K562 (cell line): ENCODE results near the gene SHISA9. TPM values are rescaled to one million over a fixed set of nuclear protein-coding genes. Genes with fewer than 3 reads are reported as not detected.

Source experiments
- ATAC-seq: fragments of 200-7000 bp; cut with Tn5 transposase; 3 replicates; pipeline ENCODE4 v1.9.1; 2020; ENCODE audit warnings: moderate library complexity
- BruUV-seq: library from RNA; stranded (reverse); fragments of 400-500 nt; replicated peaks from 2 replicates; lab custom pipeline; 2021; lab: Mats Ljungman, UMichigan
- CTCF ChIA-PET: fragments of 300-600 bp; formaldehyde crosslinking; extraction: SDS; loops from one replicate; lab custom pipeline; 2021; ENCODE audit warnings: low intra/inter-chr PET ratio; lab: Yijun Ruan, JAX
- POLR2A ChIA-PET: fragments of 300-600, 350-650 bp; sonication (Branson Sonifier 250); formaldehyde crosslinking; extraction: SDS; loops from one replicate; lab custom pipeline; 2021; ENCODE audit warnings: antibody characterized with exemption, inconsistent platforms; lab: Yijun Ruan, JAX
- DNase-seq, 4 experiments: peaks; one replicate each; pipeline versions ENCODE4 v3.0.0 to v3.0.0-alpha.2; 2011 to 2018; ENCODE audit warnings: low spot score in 3 of 4, mixed read lengths in 3 of 4; ENCODE audit errors: extremely low read depth in 1 of 4
- FAIRE-seq: peaks from 2 replicates; lab custom pipeline; 2011; peaks lifted over from hg19 to GRCh38; lab: Jason Lieb, UNC
- H2AFZ ChIP-seq: 2 replicates; pipeline ENCODE4 v1.6.0; 2011; ENCODE audit warnings: low read depth, low read length, control low read depth, inconsistent platforms
- H3K27ac ChIP-seq: fragments of 200-600 bp; 3 replicates; pipeline ENCODE4 v1.8.0; 2011; ENCODE audit warnings: low read depth, mild to moderate bottlenecking, control low read depth, inconsistent platforms, low read length, moderate library complexity, mixed read lengths; ENCODE audit errors: extremely low read depth
- H3K27me3 ChIP-seq, 2 experiments: fragments of 300-600 bp in 1 of 2; 2 replicates in 1 of 2; 3 replicates in 1 of 2; pipeline versions ENCODE4 v1.6.0 to v1.8.0; 2011; ENCODE audit warnings: inconsistent platforms in 2 of 2, low read length in 2 of 2, mild to moderate bottlenecking in 1 of 2, mixed read lengths in 1 of 2, moderate library complexity in 1 of 2; ENCODE audit not compliant: control insufficient read depth in 2 of 2, insufficient read depth in 2 of 2
- H3K36me3 ChIP-seq: fragments of 300-600 bp; 3 replicates; pipeline ENCODE4 v1.8.0; 2011; ENCODE audit warnings: mild to moderate bottlenecking, low read length, inconsistent platforms; ENCODE audit not compliant: control insufficient read depth, insufficient read depth
- H3K4me1 ChIP-seq, 2 experiments: fragments of 200-600 bp in 1 of 2; replicated peaks in 1 of 2; 2 replicates in 1 of 2; 3 replicates in 1 of 2; pipeline versions ENCODE4 v1.5.1 to v1.8.0; 2011; ENCODE audit warnings: inconsistent platforms in 2 of 2, low read length in 2 of 2, mild to moderate bottlenecking in 1 of 2, mixed read lengths in 1 of 2, moderate library complexity in 1 of 2; ENCODE audit not compliant: control insufficient read depth in 2 of 2, insufficient read depth in 2 of 2
- H3K4me2 ChIP-seq: 2 replicates; pipeline ENCODE4 v1.6.1; 2011; ENCODE audit warnings: low read length, control low read depth, inconsistent platforms, mixed read lengths; ENCODE audit not compliant: insufficient read depth
- H3K4me3 ChIP-seq: fragments of 200-600 bp; sonication (generic), shearing (Covaris generic); 2 replicates; pipeline ENCODE4 v1.5.1; 2016; ENCODE audit warnings: control low read depth, inconsistent platforms
- H3K79me2 ChIP-seq: fragments of 200-600 bp; 3 replicates; pipeline ENCODE4 v1.8.0; 2011; ENCODE audit warnings: low read length, inconsistent platforms; ENCODE audit not compliant: control insufficient read depth, insufficient read depth
- H3K9ac ChIP-seq, 2 experiments: 2 replicates each; pipeline versions ENCODE4 v1.6.0 to v1.6.1; 2011; ENCODE audit warnings: low read depth in 2 of 2, low read length in 2 of 2, control low read depth in 1 of 2, inconsistent platforms in 1 of 2, mild to moderate bottlenecking in 1 of 2, mixed read lengths in 1 of 2; ENCODE audit not compliant: insufficient read depth in 1 of 2
- H3K9me1 ChIP-seq: one replicate; pipeline ENCODE4 v1.6.0; 2011; ENCODE audit warnings: inconsistent platforms, mild to moderate bottlenecking, low read length, moderate library complexity; ENCODE audit not compliant: control insufficient read depth, insufficient read depth
- H3K9me3 ChIP-seq: replicated peaks from 2 replicates; pipeline ENCODE4 v1.5.1; 2011; ENCODE audit warnings: low read depth, low read length, inconsistent platforms; ENCODE audit not compliant: control insufficient read depth, insufficient read depth
- H4K20me1 ChIP-seq: replicated peaks from 2 replicates; pipeline ENCODE4 v1.6.1; 2011; ENCODE audit warnings: low read length, inconsistent platforms, mixed read lengths; ENCODE audit not compliant: control insufficient read depth, insufficient read depth
- E2F6 ChIP-seq, 2 experiments: IDR thresholded peaks; 2 replicates each; pipeline ENCODE4 v1.6.1; 2011; ENCODE audit warnings: borderline replicate concordance in 1 of 2, control low read depth in 1 of 2, low read depth in 1 of 2, low read length in 1 of 2, mild to moderate bottlenecking in 1 of 2, mixed read lengths in 1 of 2, moderate library complexity in 1 of 2; ENCODE audit not compliant: insufficient read depth in 1 of 2, insufficient read length in 1 of 2, poor library complexity in 1 of 2, severe bottlenecking in 1 of 2; ENCODE audit errors: extremely low read depth in 1 of 2
- ELK3 ChIP-seq: fragments of 450-650 bp; formaldehyde crosslinking; IDR thresholded peaks from 2 replicates; pipeline ENCODE4 v1.4.0; 2020; ENCODE audit warnings: mild to moderate bottlenecking
- HSF4 ChIP-seq: fragments of 250-450 bp; sonication (Bioruptor Pico); IDR thresholded peaks from 2 replicates; pipeline ENCODE4 v2.1.2; 2022; ENCODE audit warnings: mild to moderate bottlenecking, moderate library complexity, borderline replicate concordance
- MLX ChIP-seq, 2 experiments: fragments of 450-650 bp in 1 of 2; sonication (generic) in 1 of 2; formaldehyde crosslinking; conservative IDR thresholded peaks; 2 replicates each; pipeline versions ENCODE4 v1.4.0 to v1.8.1; 2020 to 2022; ENCODE audit warnings: mild to moderate bottlenecking in 1 of 2, missing genetic modification reagents in 1 of 2
- PRDM10 ChIP-seq: fragments of 450-650 bp; IDR thresholded peaks from 2 replicates; pipeline ENCODE4 v1.6.1; 2018; ENCODE audit not compliant: partially characterized antibody
- ZFP36 ChIP-seq: fragments of 150-350 bp; IDR thresholded peaks from 2 replicates; pipeline ENCODE4 v1.6.1; 2018; ENCODE audit warnings: low read length, low read depth; ENCODE audit not compliant: partially characterized antibody
- WGBS: fragments of 100-300 bp; shearing (Covaris generic); methylation state at CpG from one replicate; pipeline ENCODE4 v1.1.6; 2016; ENCODE audit warnings: low coverage, mixed read lengths; ENCODE audit not compliant: insufficient coverage; ENCODE audit errors: missing lambda C conversion rate; 5-methylcytosine and 5-hydroxymethylcytosine counted together
- in situ Hi-C: fragments of 300-500 bp; cut with MboI; formaldehyde crosslinking; loops from 4 replicates; pipeline ENCODE4 v1.15.0; 2018; ENCODE audit warnings: inconsistent platforms, mixed read lengths
- intact Hi-C: fragments of 100-400 bp; cut with micrococcal nuclease; formaldehyde crosslinking; loops from 2 replicates; pipeline ENCODE4 v1.14.2; 2022
- polyA plus RNA-seq, 8 experiments: library from polyadenylated mRNA; depleted of rRNA in 4 of 8; stranded (reverse) in 5 of 8; unstranded in 3 of 8; fragments of >200 nt; fragmentation: Nextera tagmentation in 2 of 8; fragmentation: Illumina TruSeq in 1 of 8; extraction: Ambion mirVana in 2 of 8; extraction: Trizol in 1 of 8; gene quantifications; 2 replicates each; pipeline versions ENCODE4 v1.2.1 to v1.2.3, GENCODE V29; 2011 to 2014; ENCODE audit warnings: inconsistent platforms in 1 of 8, missing spikeins in 1 of 8
- total RNA-seq, 7 experiments: library from RNA; depleted of rRNA in 6 of 7; stranded (reverse); fragments of >200 nt in 6 of 7; fragmentation: Illumina TruSeq in 2 of 7; extraction: Trizol in 2 of 7; gene quantifications; 2 replicates each; pipeline versions ENCODE4 v1.2.1 to v1.2.3, GENCODE V29; 2011 to 2021; ENCODE audit warnings: low replicate concordance in 1 of 7

Gene SHISA9
- total and polyA plus RNA-seq, 9 of the 15 experiments (the other 6 are each of a cell fraction or from before 2014, with no cell fraction given): under 0.01 to 0.16 (median 0.01) TPM; not detected in 6

- TF ChIP-seq PRDM10 (no peak), MLX (CRISPR knock-in tag; conservative IDR thresholded peaks at IDR 0.05) (no peak)
Measured at GRCh38 chr16:13269359-13269758, 368.0 kb downstream of the SHISA9 start (continued).

GRCh38 chr16:13269905-13270528 lies 368.6 kb downstream of the SHISA9 start:
- H3K27ac ChIP-seq: no peak overlapping the region
- intact Hi-C loops: no loop called here
- no peaks in the 10 kb centered on the region for H3K9me1 ChIP-seq
- no peak overlapping the region for H3K9ac ChIP-seq
- DNase-seq (no peak), ATAC-seq (no peak), FAIRE-seq (no peak)
- no TSS peak for BruUV-seq
- H3K79me2 ChIP-seq: no peaks in the 10 kb centered on the region
- POLR2A ChIA-PET: interaction anchor here (0.7 kb wide), 1 partner anchor 17 kb away, joined by 4 read pairs; no protein-coding TSS in a partner anchor
- no peaks in the 10 kb centered on the region for H3K36me3 ChIP-seq
- H4K20me1 ChIP-seq: no peaks in the 10 kb centered on the region
- H3K4me2 ChIP-seq: no peak overlapping the region
- H3K4me3 ChIP-seq: no peak overlapping the region
- H2AFZ ChIP-seq: no peak overlapping the region
- TF ChIP-seq HSF4 (CRISPR knock-in tag) (no peak), E2F6 (IDR thresholded peaks at IDR 0.05; ENCODE audit: borderline replicate concordance in 1 of 2, extremely low read depth in 1 of 2, insufficient read depth in 1 of 2, insufficient read length in 1 of 2, low read depth in 1 of 2, low read length in 1 of 2, poor library complexity in 1 of 2, severe bottlenecking in 1 of 2) (no peak), ELK3 (CRISPR knock-in tag) (no peak), ZFP36 (no peak)
- H3K27me3 ChIP-seq: no peaks in the 10 kb centered on the region
- no peaks in the 10 kb centered on the region for H3K9me3 ChIP-seq
- in situ Hi-C loops: no loop called here
- WGBS: 6% methylated on average over 5 of the region's 5 CpGs
- CTCF ChIA-PET: no interaction called here
- H3K4me1 ChIP-seq: no peaks in the 10 kb centered on the region
